Upper lobe of right lung (tissue), 1 donor: ENCODE data around the gene ZC3H13. TPM values are rescaled to one million over a fixed set of nuclear protein-coding genes. Genes with fewer than 3 reads are reported as not detected.

ENCODE experiments used
- ATAC-seq: fragments of 200-7000 bp; cut with Tn5 transposase; one replicate; pipeline ENCODE4 v1.9.1; 2020; ENCODE audit warnings: mild to moderate bottlenecking, moderate library complexity
- DNase-seq: peaks from one replicate; pipeline ENCODE4 v3.0.0-alpha.2; 2020
- H3K27ac ChIP-seq: fragments of 200-600 bp; one replicate; pipeline ENCODE4 v1.8.0; 2022
- H3K27me3 ChIP-seq: fragments of 200-600 bp; one replicate; pipeline ENCODE4 v1.8.0; 2022; ENCODE audit warnings: mild to moderate bottlenecking
- H3K36me3 ChIP-seq: fragments of 200-600 bp; one replicate; pipeline ENCODE4 v1.8.0; 2022
- H3K4me1 ChIP-seq: fragments of 200-600 bp; one replicate; pipeline ENCODE4 v1.8.0; 2022
- H3K4me3 ChIP-seq: fragments of 200-600 bp; one replicate; pipeline ENCODE4 v1.8.0; 2022; ENCODE audit warnings: mild to moderate bottlenecking
- H3K9me3 ChIP-seq: fragments of 200-600 bp; one replicate; pipeline ENCODE4 v1.8.0; 2022
- CTCF ChIP-seq: fragments of 200-600 bp; IDR thresholded peaks from one replicate; pipeline ENCODE4 v1.8.0; 2022; ENCODE audit warnings: antibody characterized with exemption
- intact Hi-C: fragments of 100-400 bp; cut with DNase I; formaldehyde crosslinking; loops from one replicate; pipeline ENCODE4 v1.11.0; 2022
- total RNA-seq: library from RNA; stranded (reverse); fragmentation: NEBNext Ultra II Directional; extraction: Animal tissue kit (Norgen Biotek cat#: 25700); gene quantifications from one replicate; pipeline ENCODE4 v1.2.1, GENCODE V29; 2021
- donor health status: DM: no; HTN: yes; CAD: no; lungs with severe emphysema.

The ZC3H13 gene
- total RNA-seq, 1 donor from 2014 or later, result 49.2 TPM

DNA sequence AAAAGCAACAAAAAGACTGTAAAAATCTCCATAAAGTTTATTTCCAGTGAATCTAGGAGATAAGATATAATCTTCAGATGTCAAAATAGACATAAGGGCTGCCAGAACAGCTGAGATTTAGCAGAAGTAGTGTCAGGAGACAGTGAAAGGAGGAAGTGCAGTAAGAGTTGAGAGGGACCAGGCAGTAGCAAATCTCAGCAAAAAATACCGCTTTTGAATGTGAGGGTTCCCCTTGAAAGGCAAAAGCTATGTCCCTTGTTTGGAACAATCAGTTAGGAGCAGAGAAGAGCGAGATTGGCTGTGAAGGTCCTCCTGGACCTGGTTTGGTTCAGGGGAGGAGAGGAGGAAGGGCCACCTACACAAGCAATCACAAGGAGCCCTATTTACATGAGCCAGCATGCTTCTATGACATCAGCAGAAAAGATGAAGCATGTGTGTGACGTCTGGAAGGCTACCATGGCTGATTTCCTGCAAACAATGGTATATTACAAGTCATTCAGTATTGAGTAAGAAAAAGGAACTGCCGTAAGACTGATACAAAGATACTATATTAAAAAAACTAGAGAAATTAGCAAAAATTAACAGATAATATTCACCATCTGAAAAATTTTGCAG is 102.1 kb downstream of the ZC3H13 start:
- Histone ChIP-seq H3K9me3 (no peaks in the 10 kb centered on the region), H3K36me3 (no peaks in the 10 kb centered on the region), H3K27me3 (no peaks in the 10 kb centered on the region), H3K4me1 (peaks cover 4% of the 10 kb centered on the region), H3K27ac (peak overlapping the region; percentile 44), H3K4me3 (no peak overlapping the region)
- no peak for DNase-seq
- TF ChIP-seq CTCF, result no peak
- peak; percentile 87 for ATAC-seq
- intact Hi-C loops, result no loop called here

DNA sequence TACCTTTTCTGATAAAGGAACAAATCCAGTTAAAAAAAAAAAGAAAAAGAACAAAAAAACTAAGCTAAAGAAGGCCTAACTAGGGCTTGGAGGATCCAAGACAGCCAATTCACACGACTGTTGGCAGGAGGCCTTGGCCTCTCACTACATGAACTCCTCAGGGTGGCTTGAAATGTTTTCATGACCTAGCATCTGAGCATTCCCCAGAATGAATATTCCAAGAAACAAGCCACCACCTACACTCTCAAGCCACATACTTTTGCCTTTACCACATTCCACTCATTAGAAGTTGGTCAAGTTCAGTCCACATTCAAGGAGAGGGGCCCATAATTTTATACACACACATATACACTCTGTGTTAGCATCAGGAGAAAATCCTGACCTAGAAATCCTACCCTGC is 103.4 kb downstream of the ZC3H13 start:
- no peak for DNase-seq
- no peak for TF ChIP-seq CTCF
- Histone ChIP-seq H3K4me1 (peaks cover 4% of the 10 kb centered on the region), H3K27ac (no peak overlapping the region), H3K27me3 (no peaks in the 10 kb centered on the region), H3K36me3 (no peaks in the 10 kb centered on the region), H3K4me3 (no peak overlapping the region), H3K9me3 (no peaks in the 10 kb centered on the region)
- intact Hi-C loops, result no loop called here
- peak; percentile 36 for ATAC-seq

GRCh38 chr13:45943965-45944364 is 108.6 kb downstream of the ZC3H13 start:
- no peak for TF ChIP-seq CTCF
- Histone ChIP-seq H3K4me3 (no peak overlapping the region), H3K27me3 (no peaks in the 10 kb centered on the region), H3K27ac (no peak overlapping the region), H3K36me3 (no peaks in the 10 kb centered on the region), H3K4me1 (no peaks in the 10 kb centered on the region), H3K9me3 (no peaks in the 10 kb centered on the region)
- intact Hi-C loops, result no loop called here
- ATAC-seq (no peak), DNase-seq (no peak)

DNA sequence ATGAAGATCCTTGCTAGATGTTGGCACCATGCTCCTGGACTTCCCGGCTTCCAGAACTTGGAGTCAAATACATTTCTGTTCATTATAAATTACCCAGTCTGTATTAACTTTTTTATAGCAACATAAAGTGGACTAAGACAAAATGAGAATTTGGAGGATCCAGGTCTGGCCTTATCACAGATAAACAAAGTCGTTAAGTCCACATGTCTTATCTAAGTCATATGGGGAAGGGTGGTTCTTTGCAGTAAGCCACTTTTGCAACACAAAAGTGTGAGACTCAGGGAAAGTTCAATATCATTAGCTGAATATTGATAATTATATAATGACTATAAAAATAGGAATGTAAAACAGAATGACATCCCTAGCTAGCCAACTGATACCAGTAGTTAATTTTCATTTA is 109.4 kb downstream of the ZC3H13 start:
- H3K27ac ChIP-seq, result no peak overlapping the region
- no peaks in the 10 kb centered on the region for H3K9me3 ChIP-seq
- H3K4me1 ChIP-seq, result no peaks in the 10 kb centered on the region
- no peak for TF ChIP-seq CTCF
- intact Hi-C loops, result no loop called here
- no peak for DNase-seq
- H3K4me3 ChIP-seq, result no peak overlapping the region
- H3K36me3 ChIP-seq, result no peaks in the 10 kb centered on the region
- no peaks in the 10 kb centered on the region for H3K27me3 ChIP-seq
- no peak for ATAC-seq

DNA sequence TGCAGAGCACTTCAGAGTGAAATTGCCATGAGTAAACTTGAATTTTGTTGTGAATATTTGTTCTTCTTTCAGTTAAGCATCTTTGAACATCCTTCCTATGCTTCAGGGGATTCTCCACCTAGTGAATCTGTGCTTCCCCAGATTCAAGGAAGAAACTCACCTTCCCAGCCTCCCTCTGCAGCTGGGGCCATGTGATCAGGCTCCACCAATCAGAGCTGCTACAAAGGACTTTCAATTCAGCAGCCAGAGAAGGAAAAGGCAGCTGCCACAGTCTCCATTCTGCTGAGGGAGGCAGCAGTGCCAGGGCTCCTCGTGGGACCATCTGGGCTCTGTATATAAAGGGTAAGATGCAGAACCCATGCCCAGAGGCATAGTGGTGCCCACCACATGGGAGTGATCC is 111.3 kb downstream of the ZC3H13 start:
- TF ChIP-seq CTCF, result no peak
- H3K9me3 ChIP-seq, result no peaks in the 10 kb centered on the region
- intact Hi-C loops, result no loop called here
- ATAC-seq (no peak), DNase-seq (no peak)
- H3K27me3 ChIP-seq, result no peaks in the 10 kb centered on the region
- no peaks in the 10 kb centered on the region for H3K36me3 ChIP-seq
- H3K4me3 ChIP-seq, result no peak overlapping the region
- H3K4me1 ChIP-seq, result no peaks in the 10 kb centered on the region
- H3K27ac ChIP-seq, result no peak overlapping the region

- intact Hi-C loops, result no loop called here
- no peak overlapping the region for H3K27ac ChIP-seq
- ATAC-seq (no peak), DNase-seq (no peak)
- no peaks in the 10 kb centered on the region for H3K9me3 ChIP-seq
- H3K4me1 ChIP-seq, result no peaks in the 10 kb centered on the region
- H3K36me3 ChIP-seq, result no peaks in the 10 kb centered on the region
- no peak for TF ChIP-seq CTCF
- no peak overlapping the region for H3K4me3 ChIP-seq
- no peaks in the 10 kb centered on the region for H3K27me3 ChIP-seq
Measured at GRCh38 chr13:45940061-45940460, 112.5 kb downstream of the ZC3H13 start.
